GM06990 (cell line): Measurements from ENCODE around the gene LAGE3.

Experiments
- DNase-seq: peaks from one replicate; pipeline ENCODE4 v3.0.0-alpha.2; 2011; ENCODE audit not compliant: insufficient read length; ENCODE audit errors: extremely low read depth
- H3K27me3 ChIP-seq: replicated peaks from 2 replicates; pipeline ENCODE4 v1.6.0; 2011; ENCODE audit warnings: low read length; ENCODE audit not compliant: control insufficient read depth, insufficient read depth
- H3K36me3 ChIP-seq: 2 replicates; pipeline ENCODE4 v1.5.1; 2011; ENCODE audit warnings: low read length; ENCODE audit not compliant: control insufficient read depth, insufficient read depth
- H3K4me3 ChIP-seq: replicated peaks from 2 replicates; pipeline ENCODE4 v1.5.1; 2011; ENCODE audit warnings: low read depth, mild to moderate bottlenecking, control low read depth, low read length
- TF ChIP-seq, protein P1 (sequence below): IDR thresholded peaks from 2 replicates; pipeline ENCODE4 v1.5.1; 2011; ENCODE audit warnings: low read length, control low read depth, mild to moderate bottlenecking, inconsistent platforms; ENCODE audit not compliant: insufficient read depth, poor library complexity, severe bottlenecking

Gene LAGE3

DNA sequence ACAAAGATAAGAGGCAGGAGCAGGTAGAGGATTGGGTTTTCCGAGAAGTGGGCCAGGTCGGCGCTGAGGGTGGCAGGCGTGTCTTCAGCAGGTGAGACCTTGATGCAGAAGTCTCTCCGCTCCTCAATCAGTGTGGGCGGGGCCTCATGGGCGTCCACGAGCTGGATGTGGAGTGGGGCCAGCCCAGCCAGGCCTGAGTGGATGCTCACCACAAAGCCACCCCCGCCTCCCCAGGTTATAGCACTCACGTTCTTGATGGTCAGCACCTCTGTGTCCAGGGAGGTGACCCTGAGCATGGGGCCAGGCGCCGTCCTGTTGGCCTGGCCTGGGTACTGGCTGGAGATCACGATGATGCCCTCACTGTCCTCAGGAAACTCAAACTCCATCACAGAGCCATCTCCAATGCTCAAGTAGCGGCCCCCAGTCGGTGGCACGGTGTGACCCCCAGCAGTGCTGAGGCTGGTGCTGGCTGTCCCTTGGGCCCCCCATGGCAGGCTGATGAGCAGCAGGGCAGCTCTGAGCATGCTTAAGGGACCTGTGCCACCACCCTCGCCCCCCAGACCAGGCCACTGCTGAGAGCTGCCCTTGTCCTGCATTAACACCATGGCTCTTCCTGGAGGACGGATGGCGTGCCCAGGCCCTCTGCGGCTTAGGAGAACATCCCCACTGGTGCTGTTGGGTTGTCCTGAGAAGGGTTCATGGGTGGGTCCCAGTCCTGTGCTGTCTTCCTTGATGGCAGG is 9.4 kb upstream of the LAGE3 start:
- DNase-seq: no peak
- Histone ChIP-seq H3K27me3 (no peaks in the 10 kb centered on the region), H3K36me3 (peaks cover 6% of the 10 kb centered on the region), H3K4me3 (no peak overlapping the region)
- TF ChIP-seq, protein P1, sequence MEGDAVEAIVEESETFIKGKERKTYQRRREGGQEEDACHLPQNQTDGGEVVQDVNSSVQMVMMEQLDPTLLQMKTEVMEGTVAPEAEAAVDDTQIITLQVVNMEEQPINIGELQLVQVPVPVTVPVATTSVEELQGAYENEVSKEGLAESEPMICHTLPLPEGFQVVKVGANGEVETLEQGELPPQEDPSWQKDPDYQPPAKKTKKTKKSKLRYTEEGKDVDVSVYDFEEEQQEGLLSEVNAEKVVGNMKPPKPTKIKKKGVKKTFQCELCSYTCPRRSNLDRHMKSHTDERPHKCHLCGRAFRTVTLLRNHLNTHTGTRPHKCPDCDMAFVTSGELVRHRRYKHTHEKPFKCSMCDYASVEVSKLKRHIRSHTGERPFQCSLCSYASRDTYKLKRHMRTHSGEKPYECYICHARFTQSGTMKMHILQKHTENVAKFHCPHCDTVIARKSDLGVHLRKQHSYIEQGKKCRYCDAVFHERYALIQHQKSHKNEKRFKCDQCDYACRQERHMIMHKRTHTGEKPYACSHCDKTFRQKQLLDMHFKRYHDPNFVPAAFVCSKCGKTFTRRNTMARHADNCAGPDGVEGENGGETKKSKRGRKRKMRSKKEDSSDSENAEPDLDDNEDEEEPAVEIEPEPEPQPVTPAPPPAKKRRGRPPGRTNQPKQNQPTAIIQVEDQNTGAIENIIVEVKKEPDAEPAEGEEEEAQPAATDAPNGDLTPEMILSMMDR: no peak

- Histone ChIP-seq H3K36me3 (peaks cover 6% of the 10 kb centered on the region), H3K4me3 (no peak overlapping the region), H3K27me3 (no peaks in the 10 kb centered on the region)
- TF ChIP-seq, protein P1: no peak
- DNase-seq: no peak
Measured at GRCh38 chrX:154487518-154488290, 8.6 kb upstream of the LAGE3 start.

GRCh38 chrX:154486396-154487207 is 7.5 kb upstream of the LAGE3 start, which contains the start of gene UBL4A:
Gene UBL4A (minus strand): TSS chrX:154486615. CDS start chrX:154486584, 31 bp downstream.
- TF ChIP-seq, protein P1: no peak
- peak; percentile 68 for DNase-seq
- H3K36me3 ChIP-seq: peaks cover 6% of the 10 kb centered on the region
- H3K4me3 ChIP-seq: peak within 1 kb of the TSS; percentile 73
- no peaks in the 10 kb centered on the region for H3K27me3 ChIP-seq

DNA sequence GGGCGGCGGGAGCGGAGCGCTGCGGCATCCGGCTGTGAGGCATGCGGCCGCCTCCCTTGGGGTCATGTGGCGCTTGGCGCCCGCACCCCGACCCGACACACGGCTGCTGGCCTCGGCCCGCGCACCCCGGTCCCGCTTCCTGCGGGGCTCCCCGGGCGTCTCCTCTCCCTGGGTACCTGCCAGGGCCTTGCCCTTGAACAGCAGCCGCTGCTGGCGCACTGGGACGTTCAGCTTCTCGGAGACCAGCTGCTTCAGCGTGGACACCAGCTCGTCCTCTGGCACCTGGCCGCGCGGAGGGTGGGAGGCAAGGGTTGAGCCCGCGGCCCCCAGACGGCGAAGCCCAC is 6.9 kb upstream of the LAGE3 start:
- DNase-seq: peak; percentile 52
- Histone ChIP-seq H3K4me3 (peak overlapping the region; percentile 73), H3K36me3 (peaks cover 6% of the 10 kb centered on the region), H3K27me3 (no peaks in the 10 kb centered on the region)
- TF ChIP-seq, protein P1: no peak

- DNase-seq: no peak
- H3K27me3 ChIP-seq: no peaks in the 10 kb centered on the region
- peaks cover 6% of the 10 kb centered on the region for H3K36me3 ChIP-seq
- H3K4me3 ChIP-seq: peak overlapping the region; percentile 73
- TF ChIP-seq, protein P1: no peak
Measured at GRCh38 chrX:154485150-154486051, 6.3 kb upstream of the LAGE3 start.
